Muscle of arm (tissue), 14 donors: Measurements from ENCODE around the gene DAPK2. TPM values are rescaled to one million over a fixed set of nuclear protein-coding genes. Genes with fewer than 3 reads are reported as not detected.
A peak's percentile ranks its signal among the peaks of the same experiment; 100 is the strongest.
"Not testable (repeated sequence)": the region's sequence is repeated elsewhere in the genome, so short reads cannot be mapped to it uniquely, and the experiment has no call there.

Source experiments
- DNase-seq: peaks from one replicate; pipeline ENCODE4 v3.0.0-alpha.2; 2013
- long read RNA-seq, 11 donors: transcript quantifications; one replicate each; lab custom pipeline, GENCODE V29; 2026
- polyA plus RNA-seq, 12 donors: library from polyadenylated mRNA; unstranded; fragments of 120-200 nt; gene quantifications; one replicate each; pipeline ENCODE4 v1.2.1, GENCODE V29; 2013; ENCODE audit not compliant: insufficient read length in 12 of 12

DAPK2 gene
- polyA plus RNA-seq = 1 to 10 TPM in 10 of 12 donors, not detected in 2; 2.5 to 6.6 (median 3.7) TPM
- long read RNA-seq, donor 1, partial matches to known transcripts = 0 of 2 reads
- long read RNA-seq, donor 1, other reads (novel, unspliced or antisense) = 0 of 2 reads
- long read RNA-seq, donor 2 = 0 reads
- long read RNA-seq, donor 3 = 0 reads
- long read RNA-seq, donor 4, partial matches to known transcripts = 0 of 1 reads
- long read RNA-seq, donor 4, other reads (novel, unspliced or antisense) = 0 of 1 reads
- long read RNA-seq, donor 5, partial matches to known transcripts = 0 of 1 reads
- long read RNA-seq, donor 5, other reads (novel, unspliced or antisense) = 0 of 1 reads
- long read RNA-seq, donor 6, partial matches to known transcripts = 0 of 1 reads
- long read RNA-seq, donor 6, other reads (novel, unspliced or antisense) = 0 of 1 reads
- long read RNA-seq, donor 7 = 0 reads
- long read RNA-seq, donor 8, partial matches to known transcripts = 0 of 1 reads
- long read RNA-seq, donor 8, other reads (novel, unspliced or antisense) = 0 of 1 reads
- long read RNA-seq, donor 9 = 0 reads
- long read RNA-seq, donor 10, partial matches to known transcripts = 0 of 1 reads
- long read RNA-seq, donor 10, other reads (novel, unspliced or antisense) = 0 of 1 reads
- long read RNA-seq, donor 11 = 0 reads

GRCh38 chr15:64046421-64047153 lies at the start of gene DAPK2:
TSS of gene DAPK2 (minus strand) at chr15:64046485. CDS start at chr15:64040261, 6,224 bp downstream.
- DNase-seq = peak; percentile 28

- DNase-seq = no peak
These were observed 49.1 kb upstream of the DAPK2 start for GRCh38 chr15:64095431-64095794.

- peak; percentile 97 for DNase-seq
These were observed 47.5 kb upstream of the DAPK2 start, which contains the start of gene CIAO2A for GRCh38 chr15:64093627-64094417. TSS of gene CIAO2A (minus strand) at chr15:64093838. CDS start at chr15:64093768, 70 bp downstream.

- DNase-seq = peak; percentile 48
These were observed 46.8 kb upstream of the DAPK2 start for GRCh38 chr15:64092864-64093626.

- no peak for DNase-seq
These were observed 46.0 kb upstream of the DAPK2 start for GRCh38 chr15:64092075-64092820.

- no peak for DNase-seq
These were observed 44.2 kb upstream of the DAPK2 start for GRCh38 chr15:64090527-64090926.

- DNase-seq = no peak
These were observed 43.4 kb upstream of the DAPK2 start for GRCh38 chr15:64089543-64090280.

- no peak for DNase-seq
These were observed 36.5 kb upstream of the DAPK2 start for GRCh38 chr15:64082757-64083156.

GRCh38 chr15:64073496-64073895 lies 27.2 kb upstream of the DAPK2 start:
- not testable (repeated sequence) for DNase-seq

GRCh38 chr15:64072812-64073211 lies 26.5 kb upstream of the DAPK2 start:
- no peak for DNase-seq

GRCh38 chr15:64071931-64072765 lies 25.9 kb upstream of the DAPK2 start:
- no peak for DNase-seq

- DNase-seq = no peak
These were observed 24.9 kb upstream of the DAPK2 start for GRCh38 chr15:64070965-64071851.

GRCh38 chr15:64070106-64070505 lies 23.8 kb upstream of the DAPK2 start:
- DNase-seq = no peak

- DNase-seq = no peak
These were observed 21.8 kb upstream of the DAPK2 start for GRCh38 chr15:64068133-64068532.

GRCh38 chr15:64067564-64068030 lies 21.3 kb upstream of the DAPK2 start:
- DNase-seq = peak; percentile 58

- no peak for DNase-seq
These were observed 20.2 kb upstream of the DAPK2 start for GRCh38 chr15:64066451-64066850.

GRCh38 chr15:64060716-64061115 lies 14.4 kb upstream of the DAPK2 start:
- no peak for DNase-seq
